Glomerular endothelial cell (primary cell): ENCODE results near the gene RIPOR2. TPM values are rescaled to one million over a fixed set of nuclear protein-coding genes. Genes with fewer than 3 reads are reported as not detected.
"Not testable (repeated sequence)": the region's sequence is repeated elsewhere in the genome, so short reads cannot be mapped to it uniquely, and the experiment has no call there.

Experiments
- DNase-seq: peaks from one replicate; pipeline ENCODE4 v3.0.0-alpha.2; 2011; ENCODE audit warnings: low read depth, low spot score; ENCODE audit errors: extremely low read depth
- total RNA-seq: library from RNA; depleted of rRNA; stranded (reverse); fragments of >200 nt; gene quantifications from 2 replicates; pipeline ENCODE4 v1.2.3, GENCODE V29; 2015

The RIPOR2 gene
- total RNA-seq, 1 donor from 2014 or later, result not detected

DNA sequence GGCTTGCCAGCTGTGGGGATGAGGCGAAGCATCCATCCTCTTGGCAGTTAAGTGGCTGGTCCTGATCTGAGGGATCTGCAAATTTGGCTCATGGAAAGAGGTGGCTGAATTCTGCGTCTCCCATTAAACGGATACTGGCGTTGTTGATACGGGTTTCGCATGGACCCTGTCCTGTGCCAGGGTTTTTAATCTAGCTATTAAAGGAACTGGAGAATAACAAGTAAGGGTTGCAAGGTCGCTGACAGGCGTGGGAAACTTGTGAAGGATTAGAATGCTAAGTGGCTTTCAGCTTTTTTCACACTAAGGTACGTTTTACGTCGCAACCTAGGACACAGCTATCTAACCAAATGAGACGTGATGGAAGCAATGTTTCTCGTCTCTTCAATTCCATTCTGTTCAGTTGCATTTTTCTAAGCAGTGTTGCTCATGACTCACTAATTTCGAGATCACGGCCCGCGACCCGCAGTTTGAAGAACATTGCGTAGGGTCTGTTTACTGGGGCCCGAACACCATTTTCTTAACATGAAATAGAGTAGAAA, 160.2 kb downstream of the RIPOR2 start:
- no peak for DNase-seq

DNA sequence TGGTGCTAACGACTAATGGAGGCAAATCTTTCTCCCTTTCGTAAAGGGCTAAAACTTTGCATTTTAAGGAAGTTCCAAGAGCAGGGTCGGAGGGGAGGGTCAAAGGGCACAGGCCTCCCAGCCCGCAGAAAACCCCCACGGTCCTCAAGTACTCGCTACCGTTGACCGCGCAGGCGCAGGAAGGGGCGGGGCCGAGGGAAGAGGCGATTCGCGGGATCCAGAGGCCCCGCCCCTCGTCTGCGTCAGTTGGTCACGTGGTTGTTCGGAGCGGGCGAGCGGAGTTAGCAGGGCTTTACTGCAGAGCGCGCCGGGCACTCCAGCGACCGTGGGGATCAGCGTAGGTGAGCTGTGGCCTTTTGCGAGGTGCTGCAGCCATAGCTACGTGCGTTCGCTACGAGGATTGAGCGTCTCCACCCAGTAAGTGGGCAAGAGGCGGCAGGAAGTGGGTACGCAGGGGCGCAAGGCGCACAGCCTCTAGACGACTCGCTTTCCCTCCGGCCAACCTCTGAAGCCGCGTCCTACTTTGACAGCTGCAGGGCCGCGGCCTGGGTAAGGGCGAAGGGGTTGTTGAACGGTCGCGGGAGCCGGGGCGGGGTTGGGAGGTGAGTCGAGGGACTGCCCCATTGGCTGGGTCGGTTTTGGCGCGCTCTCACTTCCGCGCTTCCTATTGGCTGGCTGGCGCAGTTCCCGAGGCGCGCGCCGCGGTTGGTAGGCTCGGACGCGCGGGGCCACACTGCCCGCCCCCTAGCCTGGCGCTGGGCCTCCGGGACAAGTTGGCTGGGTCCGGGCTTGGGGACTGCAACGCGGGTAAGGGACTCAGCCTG, 160.9 kb downstream of the RIPOR2 start, which contains the start of gene GMNN:
Gene GMNN (plus strand): TSS at position 242 of the 824 bp plus-strand sequence. CDS start 2,310 bp downstream, outside the sequence.
- peak; percentile 57 for DNase-seq

DNA sequence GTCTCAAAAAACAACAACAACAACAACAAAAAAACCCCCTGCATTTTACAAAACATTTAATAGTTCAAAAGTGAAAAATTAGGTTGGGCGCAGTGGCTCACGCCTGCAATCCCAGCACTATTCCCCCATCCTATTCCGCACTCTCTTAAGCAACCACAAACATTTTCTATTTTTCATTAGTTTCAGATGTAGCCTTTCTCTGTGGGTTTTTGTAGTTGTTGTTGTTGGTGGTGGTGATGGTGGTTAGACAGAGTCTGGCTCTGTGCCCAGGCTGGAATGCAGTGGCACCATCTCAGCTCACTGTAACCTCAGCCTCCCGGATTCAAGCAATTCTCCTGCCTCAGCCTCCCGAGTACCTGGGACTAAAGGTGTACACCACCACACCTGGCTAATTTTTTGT, 167.4 kb downstream of the RIPOR2 start:
- DNase-seq, result no peak

DNA sequence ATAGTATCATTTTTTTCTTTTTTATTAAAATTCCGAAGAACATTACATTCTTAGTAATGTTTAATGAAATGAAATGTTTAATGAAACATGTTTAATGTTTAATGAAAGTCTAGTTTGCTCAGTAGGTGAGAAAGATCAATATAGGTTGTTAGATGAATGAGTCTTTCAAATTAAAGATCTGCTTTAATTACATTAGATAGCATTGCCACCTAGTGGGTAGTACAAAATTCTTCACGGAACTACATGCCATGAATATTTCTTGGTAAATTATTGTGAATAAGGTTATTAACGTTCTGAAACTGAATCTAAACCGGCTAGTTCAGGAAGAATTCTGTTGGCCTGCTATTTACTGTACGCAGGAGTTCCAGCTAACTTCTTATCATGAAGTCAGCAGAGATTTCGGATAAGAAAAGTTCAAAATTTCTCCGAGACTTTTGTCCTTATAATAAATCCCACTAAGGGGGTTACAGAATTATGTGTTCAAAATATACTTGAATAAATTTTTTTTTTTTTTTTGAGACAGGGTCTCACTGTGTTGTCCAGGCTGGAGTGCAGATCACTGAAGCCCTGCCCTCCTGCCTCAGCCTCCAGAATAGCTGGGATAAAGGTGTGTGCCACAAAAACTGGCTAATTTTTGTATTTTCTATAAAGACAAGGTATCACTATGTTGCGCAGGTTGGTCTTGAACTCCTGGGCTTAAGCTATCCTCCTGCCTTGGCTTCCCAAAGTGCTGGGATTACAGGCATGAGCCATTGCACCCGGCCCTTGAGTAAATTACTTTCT, 168.9 kb downstream of the RIPOR2 start:
- DNase-seq, result no peak

DNA sequence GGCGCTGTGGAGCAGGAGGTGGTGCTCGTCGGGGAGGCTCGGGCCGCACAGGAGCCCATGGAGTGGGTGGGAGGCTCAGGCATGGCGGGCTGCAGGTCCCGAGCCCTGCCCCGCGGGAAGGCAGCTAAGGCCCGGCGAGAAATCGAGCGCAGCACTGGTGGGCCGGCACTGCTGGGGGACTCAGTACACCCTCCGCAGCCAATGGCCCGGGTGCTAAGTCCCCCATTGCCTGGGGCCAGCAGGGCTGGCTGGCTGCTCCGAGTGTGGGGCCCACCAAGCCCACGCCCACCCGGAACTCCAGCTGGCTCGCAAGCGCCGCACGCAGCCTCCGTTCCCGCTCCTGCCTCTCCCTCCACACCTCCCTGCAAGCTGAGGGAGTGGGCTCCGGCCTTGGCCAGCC, 169.8 kb downstream of the RIPOR2 start:
- DNase-seq, result not testable (repeated sequence)

DNA sequence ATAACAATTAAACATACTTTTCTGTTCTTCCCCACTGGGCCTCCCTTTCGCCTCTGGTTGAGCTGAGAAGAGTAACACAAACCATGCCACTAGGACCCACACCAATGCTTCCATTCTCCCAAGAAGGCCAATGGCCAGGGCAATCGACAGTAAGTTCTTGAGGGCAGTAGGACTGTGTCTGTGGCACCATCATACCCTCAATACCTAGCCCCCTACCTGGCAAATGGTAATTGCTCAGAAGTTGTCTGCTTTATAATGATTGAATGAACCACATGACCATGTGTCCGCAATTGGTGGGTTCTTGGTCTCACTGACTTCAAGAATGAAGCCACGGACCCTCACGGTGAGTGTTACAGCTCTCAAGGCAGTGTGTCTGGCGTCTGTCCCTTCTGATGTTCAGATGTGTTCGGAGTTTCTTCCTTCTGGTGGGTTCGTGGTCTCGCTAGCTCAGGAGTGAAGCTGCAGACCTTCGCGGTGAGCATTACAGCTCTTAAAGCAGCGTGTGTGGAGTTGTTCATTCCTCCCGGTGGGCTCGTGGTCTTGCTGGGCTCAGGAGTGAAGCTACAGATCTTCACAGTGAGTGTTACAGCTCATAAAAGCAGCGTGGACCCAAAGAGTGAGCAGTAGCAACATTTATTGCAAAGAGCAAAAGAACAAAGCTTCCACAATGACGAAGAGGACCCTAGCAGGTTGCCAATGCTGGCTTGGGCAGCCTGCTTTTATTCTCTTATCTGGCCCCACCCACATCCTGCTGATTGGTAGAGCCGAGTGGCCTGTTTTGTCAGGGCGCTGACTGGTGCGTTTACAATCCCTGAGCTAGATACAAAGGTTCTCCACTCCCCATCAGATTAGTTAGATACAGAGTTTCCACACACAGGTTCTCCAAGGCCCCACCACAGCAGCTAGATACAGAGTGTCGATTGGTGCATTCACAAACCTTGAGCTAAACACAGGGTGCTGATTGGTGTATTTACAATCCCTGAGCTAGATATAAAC, 170.6 kb downstream of the RIPOR2 start:
- DNase-seq, result not testable (repeated sequence)

DNA sequence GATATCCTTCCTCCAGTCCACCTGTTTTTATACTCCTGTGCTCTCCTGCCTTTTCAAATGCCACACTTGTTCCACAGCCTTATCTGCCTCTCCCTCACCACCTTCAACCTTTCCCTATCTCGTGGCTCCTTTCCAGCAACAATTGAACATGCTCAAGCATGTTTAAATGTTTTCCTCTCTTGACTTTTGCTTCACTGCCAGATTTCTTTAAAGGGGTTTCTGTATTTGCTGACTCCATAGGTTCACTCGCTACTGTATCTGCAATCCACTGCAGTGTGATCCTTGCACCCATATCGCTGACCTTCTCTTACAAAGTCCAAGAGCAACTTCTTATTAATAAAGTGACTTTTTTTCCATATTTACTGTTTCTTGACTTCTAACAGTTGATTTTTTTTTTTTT, 172.2 kb downstream of the RIPOR2 start:
- DNase-seq, result no peak

DNA sequence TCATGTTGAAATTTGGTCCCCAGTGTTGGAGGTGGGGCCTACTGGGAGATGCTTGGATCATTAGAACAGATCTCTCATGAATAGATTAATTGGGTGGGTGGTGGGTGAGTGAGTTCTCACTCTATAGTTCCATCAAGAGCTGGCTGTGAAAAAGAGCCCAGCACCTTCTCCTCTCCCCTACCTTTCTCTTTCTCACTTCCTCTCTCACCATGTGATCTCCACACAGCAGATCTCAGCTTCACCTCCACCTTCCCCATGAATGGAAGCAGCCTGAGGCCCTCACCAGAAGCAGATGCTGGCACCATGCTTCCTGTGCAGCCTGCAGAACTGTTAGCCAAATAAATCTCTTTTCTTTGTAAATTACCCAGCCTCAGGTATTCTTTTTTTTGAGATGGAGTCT, 173.9 kb downstream of the RIPOR2 start:
- DNase-seq, result no peak

DNA sequence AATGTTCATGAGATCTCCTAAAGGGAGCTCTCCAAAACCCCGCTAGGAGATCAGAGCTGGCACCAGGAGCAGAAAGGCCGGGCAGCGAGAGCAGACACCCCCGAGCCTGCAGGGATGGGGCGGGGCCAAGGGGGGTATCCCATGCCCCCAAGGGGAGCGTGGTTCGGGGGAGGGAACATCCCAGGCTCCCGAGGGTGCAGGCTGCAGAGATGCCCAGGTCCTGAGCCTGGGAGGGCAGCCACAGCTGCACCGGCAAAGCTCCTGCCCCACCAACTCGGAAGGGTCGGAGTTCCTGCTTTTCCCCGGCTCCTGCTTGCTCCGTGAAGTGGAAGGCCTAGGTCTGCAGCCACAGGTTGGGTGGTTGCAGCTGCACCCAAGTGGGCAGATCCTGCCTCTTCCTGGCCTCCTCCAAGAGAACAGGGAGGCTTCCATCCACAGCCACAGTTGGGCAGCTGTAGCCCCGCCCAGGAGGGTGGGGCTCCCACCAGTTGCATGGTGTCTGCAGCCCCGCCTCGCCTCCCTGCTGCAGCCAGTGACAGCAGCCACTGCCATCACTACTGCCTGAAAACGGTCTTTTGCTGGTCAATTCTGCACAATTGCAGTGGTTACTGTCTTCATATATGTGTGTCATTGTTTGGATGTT, 174.4 kb downstream of the RIPOR2 start:
- no peak for DNase-seq

DNA sequence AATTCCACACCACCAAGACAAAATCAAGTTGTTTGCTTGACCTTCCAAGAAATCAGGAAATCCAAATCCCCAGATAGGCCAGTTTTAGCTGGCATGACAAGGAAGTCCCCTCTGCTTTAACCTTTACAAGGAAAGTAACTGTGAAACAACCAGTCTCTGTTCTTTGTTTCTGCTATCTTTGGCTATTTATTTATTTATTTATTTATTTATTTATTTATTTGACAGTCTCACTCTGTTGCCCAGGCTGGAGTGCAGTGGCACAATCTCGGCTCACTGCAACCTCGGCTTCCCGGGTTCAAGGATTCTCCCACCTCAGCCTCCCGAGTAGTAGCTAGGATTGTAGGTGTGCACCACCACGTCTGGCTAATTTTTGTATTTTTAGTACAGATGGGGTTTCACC, 175.6 kb downstream of the RIPOR2 start:
- DNase-seq, result no peak

DNA sequence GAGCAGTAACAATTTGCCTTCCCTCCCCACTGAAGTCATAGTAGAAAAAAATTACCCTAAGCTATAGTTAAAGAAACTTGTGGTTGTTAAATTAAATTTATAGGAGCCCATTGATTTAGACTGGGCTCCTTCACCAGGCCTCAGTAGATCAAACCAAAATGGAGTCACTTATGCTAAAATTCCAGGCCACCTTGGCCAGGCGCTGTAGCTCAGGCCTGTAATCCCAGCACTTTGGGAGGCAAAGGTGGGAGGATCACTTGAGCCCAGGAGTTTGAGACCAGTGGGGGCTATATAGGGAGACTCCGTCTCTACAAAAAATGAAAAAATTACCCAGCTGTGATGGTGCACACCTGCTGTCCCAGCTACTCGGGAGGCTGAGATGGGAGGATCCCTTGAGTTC, 176.0 kb downstream of the RIPOR2 start:
- DNase-seq, result no peak

DNA sequence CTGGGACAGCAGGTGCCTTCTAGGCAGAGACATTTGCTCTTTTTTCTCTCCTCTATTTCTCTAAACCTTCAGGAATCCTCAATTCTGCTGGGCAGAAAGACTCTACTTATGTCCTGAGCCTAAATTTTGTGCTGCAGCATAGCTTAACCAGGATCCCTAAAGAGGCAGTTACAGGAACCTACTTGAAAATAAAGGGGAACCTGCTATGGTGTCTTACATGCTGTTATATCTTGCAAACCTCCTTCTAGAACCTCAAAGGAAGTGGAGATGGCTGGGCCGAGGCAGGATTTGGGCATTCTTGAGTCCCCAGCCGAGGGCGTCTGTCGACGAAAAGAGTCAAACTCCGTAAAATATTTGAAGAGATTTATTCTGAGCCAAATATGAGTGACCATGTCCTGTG, 178.1 kb downstream of the RIPOR2 start:
- no peak for DNase-seq

DNA sequence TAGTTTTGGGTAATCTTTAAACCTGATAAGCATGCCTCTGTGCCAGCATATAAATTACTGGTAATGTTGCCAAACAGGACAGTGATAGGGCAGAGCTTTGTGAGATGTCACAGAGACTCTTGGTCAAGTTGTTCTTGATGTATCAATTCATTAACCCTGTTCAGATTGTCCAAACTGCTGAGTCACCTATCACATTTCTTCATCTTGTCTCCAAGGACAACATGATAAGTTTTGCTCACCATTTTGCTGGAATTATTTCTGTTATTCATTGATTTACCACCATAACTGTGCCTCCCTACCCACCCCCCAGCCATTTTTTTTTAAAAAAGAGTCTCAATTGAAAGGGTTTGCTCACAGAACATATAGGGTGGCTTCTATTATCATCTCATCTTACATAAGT, 180.5 kb downstream of the RIPOR2 start:
- no peak for DNase-seq

DNA sequence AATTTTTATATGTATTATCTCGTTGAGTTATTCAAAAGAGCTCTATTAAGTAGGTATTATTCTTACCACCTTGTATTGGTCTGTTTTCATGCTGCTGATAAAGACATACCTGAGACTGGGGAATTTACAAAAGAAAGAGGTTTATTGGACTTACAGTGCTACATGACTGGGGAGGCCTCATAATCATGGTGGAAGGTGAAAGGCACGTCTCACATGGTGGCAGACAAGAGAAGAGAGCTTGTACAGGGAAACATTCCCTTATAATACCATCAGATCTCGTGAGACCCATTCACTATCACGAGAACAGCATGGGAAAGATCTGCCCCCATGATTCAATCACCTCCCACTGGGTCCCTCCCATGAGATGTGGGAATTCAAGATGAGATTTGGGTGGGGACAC, 181.4 kb downstream of the RIPOR2 start:
- not testable (repeated sequence) for DNase-seq

Other genes with a start within 250 kb of the RIPOR2 start
- 66.2 and 74.0 TPM in 2 replicates for gene C6orf62, start 216.8 kb downstream of the RIPOR2 start, total RNA-seq
- 8.7 and 20.0 TPM in 2 replicates for gene GMNN, start 161.0 kb downstream of the RIPOR2 start, total RNA-seq
- gene ARMH2, start 137.0 kb downstream of the RIPOR2 start, total RNA-seq, result not detected in 2 replicates